ENCODE measurements around the gene ZNF556. TPM values are rescaled to one million over a fixed set of nuclear protein-coding genes. Genes with fewer than 3 reads are reported as not detected.

The ZNF556 gene
- 0.02 to 0.13 TPM (median 0.03 TPM) in 4 of 5 replicates, not detected in the other for total RNA-seq (2022; extraction: Qiagen RNA extraction)

GRCh38 chr19:2867025-2867991 lies at the start of gene ZNF556:
Gene ZNF556, plus strand, starts transcription at chr19:2867335. Its CDS starts 87 bp downstream, at chr19:2867422.

DNA sequence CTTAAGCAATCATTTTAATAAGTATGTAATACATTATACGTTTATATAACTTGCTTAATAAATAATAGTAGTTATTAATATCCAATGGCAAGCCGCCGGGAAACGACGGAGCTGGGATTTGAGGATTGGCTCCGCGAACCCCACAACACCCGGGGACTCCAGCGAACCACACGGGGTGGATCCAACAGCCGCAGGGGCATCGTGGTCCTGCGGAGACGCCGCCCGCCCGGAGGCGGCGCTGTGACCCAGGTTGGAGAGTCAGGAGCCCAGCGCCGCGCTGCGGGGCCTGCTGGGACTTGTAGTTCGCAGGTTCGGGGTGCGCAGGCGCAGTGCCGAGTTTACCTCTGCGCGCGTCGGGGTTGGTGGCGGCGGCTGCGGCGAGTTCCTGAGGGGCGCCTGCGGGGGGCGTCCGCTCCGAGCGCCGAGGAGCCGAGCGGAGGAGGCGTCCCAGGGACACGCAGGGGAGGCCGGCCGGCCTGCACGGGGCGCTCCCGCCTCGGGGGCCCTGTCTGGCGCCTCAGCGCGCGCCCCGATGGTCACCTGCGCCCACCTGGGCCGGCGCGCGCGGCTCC lies 47.5 kb upstream of the ZNF556 start, which contains the start of gene ZNF554:
TSS of gene ZNF554 (plus strand) at position 329 of the 572 bp plus-strand sequence. CDS start at position 533, 204 bp downstream.

DNA sequence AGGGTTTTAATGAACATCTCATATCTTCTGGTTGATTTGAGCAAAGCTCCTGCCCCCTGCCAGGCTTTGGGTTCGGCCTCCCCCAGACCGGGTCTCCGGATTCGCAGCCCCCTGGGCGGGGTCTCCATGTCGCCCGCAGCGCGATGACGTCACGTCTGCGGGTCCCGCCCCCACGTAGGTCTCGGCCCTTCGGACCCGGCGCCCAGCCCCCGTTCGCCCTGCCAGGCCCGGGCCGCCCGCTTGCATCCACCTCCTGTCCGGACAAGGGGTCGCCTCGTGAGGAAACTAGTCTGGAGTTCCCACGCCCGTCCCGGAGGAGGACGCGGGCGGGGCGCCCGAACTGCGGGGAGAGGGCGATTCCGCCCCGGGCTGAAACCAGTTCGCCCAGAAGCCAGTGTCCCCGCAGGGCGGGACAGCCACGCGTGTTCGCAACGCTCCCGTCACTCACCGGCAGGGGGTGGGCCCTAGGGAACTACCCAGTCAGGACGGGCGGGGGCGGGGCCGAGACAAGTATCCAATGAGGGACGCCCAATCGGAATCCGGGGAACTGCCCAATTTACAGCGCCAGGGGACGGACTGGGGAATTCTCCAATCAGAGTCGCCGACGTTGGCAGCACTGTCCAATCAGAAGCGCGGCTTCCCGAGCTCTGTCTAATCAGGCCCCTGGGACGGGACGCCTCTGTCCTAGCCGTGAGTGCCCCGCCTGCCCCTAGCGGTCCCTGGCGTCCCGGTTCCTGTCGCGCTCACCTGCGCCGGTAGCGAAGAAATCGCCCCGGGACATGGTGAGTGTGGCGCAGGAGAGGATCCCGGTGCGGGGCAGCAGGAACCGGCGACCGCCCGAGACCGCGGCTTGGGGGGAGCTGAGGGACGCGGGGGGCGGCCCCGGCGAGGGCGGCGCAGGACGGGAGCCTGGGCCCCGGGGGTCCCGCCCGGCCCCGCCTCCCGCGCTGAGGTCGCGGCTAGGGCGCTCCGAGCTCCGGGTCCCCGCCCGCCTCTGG lies 26.0 kb upstream of the ZNF556 start, which contains the start of gene ZNF555:
TSS of gene ZNF555 (plus strand) at position 682 of the 998 bp plus-strand sequence. CDS start at position 780, 98 bp downstream.

DNA sequence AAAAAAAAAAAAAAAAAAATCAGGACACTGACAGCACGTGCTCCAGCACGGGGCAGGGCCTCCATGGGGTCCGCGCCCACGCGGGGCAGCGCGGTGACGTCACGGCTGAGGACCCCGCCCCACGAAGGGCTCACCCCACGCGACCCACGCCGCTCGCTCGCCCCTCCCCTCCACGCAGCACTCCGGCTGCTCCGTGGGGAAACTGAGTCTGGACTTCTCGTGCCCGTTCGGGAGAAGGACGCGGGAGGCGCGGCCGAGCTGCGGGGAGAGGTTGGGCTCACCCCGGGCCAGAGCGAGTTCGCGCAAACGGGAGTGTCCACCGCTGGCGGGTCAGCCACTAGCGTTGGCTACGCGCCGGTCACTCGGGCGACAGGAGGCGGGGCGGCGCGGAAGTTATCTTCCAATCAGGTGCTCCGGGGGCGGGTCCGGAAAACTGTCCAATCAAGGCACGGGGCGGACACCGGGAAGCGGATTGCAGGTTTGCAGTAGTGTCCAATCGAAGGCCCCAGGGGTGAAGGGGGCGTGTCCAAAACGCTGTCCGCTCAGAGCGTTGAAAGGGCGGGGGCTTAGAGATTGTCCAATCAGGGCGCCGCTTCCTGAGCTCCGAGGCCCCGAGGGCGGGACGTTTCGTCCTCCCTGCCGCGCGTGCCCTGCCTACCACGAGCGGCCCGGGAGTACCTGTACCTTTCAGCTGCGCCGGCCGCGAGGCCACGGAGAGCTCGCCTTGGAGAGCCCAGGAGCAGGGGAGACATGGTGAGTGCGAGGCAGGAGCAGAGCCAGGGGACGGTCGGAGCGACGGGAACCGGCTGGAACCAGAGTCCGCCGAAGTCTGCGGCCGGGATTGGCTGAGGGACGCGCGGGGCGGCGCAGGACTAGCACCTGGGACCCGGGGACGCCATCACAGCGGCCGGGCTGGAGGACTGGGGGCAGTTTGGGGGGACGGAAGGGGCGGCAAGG lies 33.4 kb downstream of the ZNF556 start, which contains the start of gene ZNF57:
TSS of gene ZNF57 (plus strand) at position 633 of the 957 bp plus-strand sequence. CDS start at position 751, 118 bp downstream.

Other genes starting within 250 kb of the ZNF556 start
- 0.03 to 0.10 TPM (median 0.06 TPM) in 5 replicates for gene GNG7, start 164.6 kb upstream of the ZNF556 start, total RNA-seq (2022; extraction: Qiagen RNA extraction)
- gene DIRAS1, start 146.0 kb upstream of the ZNF556 start, total RNA-seq (2022; extraction: Qiagen RNA extraction) = 3.3 to 4.5 TPM (median 3.7 TPM) in 5 replicates
- gene SLC39A3, start 127.3 kb upstream of the ZNF556 start, total RNA-seq (2022; extraction: Qiagen RNA extraction) = 23.1 to 29.9 TPM (median 26.7 TPM) in 5 replicates
- 64.3 to 77.5 TPM (median 67.7 TPM) in 5 replicates for gene SGTA, start 84.1 kb upstream of the ZNF556 start, total RNA-seq (2022; extraction: Qiagen RNA extraction)
- gene THOP1, start 81.8 kb upstream of the ZNF556 start, total RNA-seq (2022; extraction: Qiagen RNA extraction) = 88.3 to 95.2 TPM (median 94.0 TPM) in 5 replicates
- 0.74 to 1.3 TPM (median 1.1 TPM) in 5 replicates for gene ZNF554, start 47.5 kb upstream of the ZNF556 start, total RNA-seq (2022; extraction: Qiagen RNA extraction)
- gene ZNF555, start 25.9 kb upstream of the ZNF556 start, total RNA-seq (2022; extraction: Qiagen RNA extraction) = 1.4 to 2.5 TPM (median 2.5 TPM) in 5 replicates
- 3.1 to 3.6 TPM (median 3.3 TPM) in 5 replicates for gene ZNF57, start 33.6 kb downstream of the ZNF556 start, total RNA-seq (2022; extraction: Qiagen RNA extraction)
- 1.5 to 1.8 TPM (median 1.6 TPM) in 5 replicates for gene ZNF77, start 77.6 kb downstream of the ZNF556 start, total RNA-seq (2022; extraction: Qiagen RNA extraction)
- gene TLE6, start 110.2 kb downstream of the ZNF556 start, total RNA-seq (2022; extraction: Qiagen RNA extraction) = 3.5 to 5.9 TPM (median 4.5 TPM) in 5 replicates
- 2.3 to 3.9 TPM (median 3.1 TPM) in 5 replicates for gene TLE2, start 161.9 kb downstream of the ZNF556 start, total RNA-seq (2022; extraction: Qiagen RNA extraction)
- 192 to 258 TPM (median 251 TPM) in 5 replicates for gene TLE5, start 195.2 kb downstream of the ZNF556 start, total RNA-seq (2022; extraction: Qiagen RNA extraction)
- gene GNA11, start 227.0 kb downstream of the ZNF556 start, total RNA-seq (2022; extraction: Qiagen RNA extraction) = 31.4 to 35.6 TPM (median 33.3 TPM) in 5 replicates

Data from A549 treated with Hydrocortisone at 1 μM for 4 hours (cell line).